ENCODE measurements around the gene C10orf71. TPM values are rescaled to one million over a fixed set of nuclear protein-coding genes. Genes with fewer than 3 reads are reported as not detected.
A peak's percentile ranks its signal among the peaks of the same experiment; 100 is the strongest.

C10orf71 gene
- total RNA-seq, 2 donors from 2014 or later: not detected

GRCh38 chr10:49318755-49319154 lies 19.8 kb downstream of the C10orf71 start:
- Mint-ChIP-seq H3K27ac (no peak overlapping the region), H3K36me3 (no peaks in the 10 kb centered on the region), H3K9me3 (no peaks in the 10 kb centered on the region)
- ATAC-seq (no peak), DNase-seq (ENCODE audit: low spot score in 2 of 2) (no peak)

GRCh38 chr10:49319206-49319605 lies 20.2 kb downstream of the C10orf71 start:
- Mint-ChIP-seq H3K27ac (no peak overlapping the region), H3K36me3 (no peaks in the 10 kb centered on the region), H3K9me3 (no peaks in the 10 kb centered on the region)
- DNase-seq (ENCODE audit: low spot score in 2 of 2) (no peak), ATAC-seq (no peak)

GRCh38 chr10:49320191-49320590 lies 21.2 kb downstream of the C10orf71 start:
- H3K9me3 Mint-ChIP-seq: no peaks in the 10 kb centered on the region
- ATAC-seq (no peak), DNase-seq (ENCODE audit: low spot score in 2 of 2) (no peak)
- H3K27ac Mint-ChIP-seq: no peak overlapping the region
- no peaks in the 10 kb centered on the region for H3K36me3 Mint-ChIP-seq

- Mint-ChIP-seq H3K9me3 (no peaks in the 10 kb centered on the region), H3K36me3 (no peaks in the 10 kb centered on the region), H3K27ac (no peak overlapping the region)
- ATAC-seq (no peak), DNase-seq (ENCODE audit: low spot score in 2 of 2) (no peak)
These were observed 22.1 kb downstream of the C10orf71 start for GRCh38 chr10:49321021-49321420.

GRCh38 chr10:49322371-49323170 lies 23.6 kb downstream of the C10orf71 start:
- ATAC-seq: no peak
- Mint-ChIP-seq H3K36me3 (no peaks in the 10 kb centered on the region), H3K9me3 (no peaks in the 10 kb centered on the region), H3K27ac (no peak overlapping the region)
- DNase-seq (ENCODE audit: low spot score in 2 of 2): no peak

- H3K36me3 Mint-ChIP-seq: no peaks in the 10 kb centered on the region
- H3K9me3 Mint-ChIP-seq: no peaks in the 10 kb centered on the region
- ATAC-seq: no peak
- no peak overlapping the region for H3K27ac Mint-ChIP-seq
- no peak for DNase-seq (ENCODE audit: low spot score in 2 of 2)
These were observed 24.4 kb downstream of the C10orf71 start for GRCh38 chr10:49323171-49323895.

- Mint-ChIP-seq H3K9me3 (no peaks in the 10 kb centered on the region), H3K27ac (no peak overlapping the region)
These were observed 24.9 kb downstream of the C10orf71 start for GRCh38 chr10:49323896-49324270.

GRCh38 chr10:49324711-49325110 lies 25.7 kb downstream of the C10orf71 start:
- H3K36me3 Mint-ChIP-seq: no peaks in the 10 kb centered on the region
- peak overlapping the region in 1 of 2 donors; percentile 44 for H3K27ac Mint-ChIP-seq
- DNase-seq (ENCODE audit: low spot score in 2 of 2): no peak
- no peaks in the 10 kb centered on the region for H3K9me3 Mint-ChIP-seq
- ATAC-seq: no peak

More at GRCh38 chr10:49323896-49324270, 24.9 kb downstream of the C10orf71 start:
- no peaks in the 10 kb centered on the region for H3K36me3 Mint-ChIP-seq
- ATAC-seq (no peak), DNase-seq (ENCODE audit: low spot score in 2 of 2) (no peak)

GRCh38 chr10:49325131-49325915 lies 26.4 kb downstream of the C10orf71 start:
- Mint-ChIP-seq H3K9me3 (no peaks in the 10 kb centered on the region), H3K27ac (no peak overlapping the region), H3K36me3 (no peaks in the 10 kb centered on the region)
- ATAC-seq: no peak
- no peak for DNase-seq (ENCODE audit: low spot score in 2 of 2)

- H3K27ac Mint-ChIP-seq: no peak overlapping the region
- ATAC-seq: no peak
These were observed 27.2 kb downstream of the C10orf71 start for GRCh38 chr10:49325916-49326783.

GRCh38 chr10:49327036-49327813 lies 28.3 kb downstream of the C10orf71 start:
- H3K9me3 Mint-ChIP-seq: no peaks in the 10 kb centered on the region
- H3K36me3 Mint-ChIP-seq: no peaks in the 10 kb centered on the region
- peak overlapping the region in 1 of 2 donors; percentile 76 for H3K27ac Mint-ChIP-seq
- DNase-seq (ENCODE audit: low spot score in 2 of 2) (no peak), ATAC-seq (no peak)

More at GRCh38 chr10:49325916-49326783, 27.2 kb downstream of the C10orf71 start:
- H3K9me3 Mint-ChIP-seq: no peaks in the 10 kb centered on the region
- H3K36me3 Mint-ChIP-seq: no peaks in the 10 kb centered on the region
- DNase-seq (ENCODE audit: low spot score in 2 of 2): no peak

GRCh38 chr10:49328401-49329145 lies 29.6 kb downstream of the C10orf71 start:
- no peak for DNase-seq (ENCODE audit: low spot score in 2 of 2)
- Mint-ChIP-seq H3K9me3 (peaks cover 0 to 3% of the 10 kb centered on the region in 2 donors), H3K27ac (no peak overlapping the region), H3K36me3 (peaks cover under 1% of the 10 kb centered on the region in 2 donors)
- ATAC-seq: no peak

- Mint-ChIP-seq H3K27ac (no peak overlapping the region), H3K36me3 (peaks cover 6% of the 10 kb centered on the region in 2 donors), H3K9me3 (peaks cover 0 to 8% of the 10 kb centered on the region in 2 donors)
- ATAC-seq (no peak), DNase-seq (ENCODE audit: low spot score in 2 of 2) (no peak)
These were observed 30.2 kb downstream of the C10orf71 start for GRCh38 chr10:49329146-49329505.

- peaks cover 6 to 16% of the 10 kb centered on the region in 2 donors for H3K9me3 Mint-ChIP-seq
- no peak for ATAC-seq
- no peak overlapping the region for H3K27ac Mint-ChIP-seq
These were observed 31.2 kb downstream of the C10orf71 start for GRCh38 chr10:49330127-49330665.

GRCh38 chr10:49331431-49331830 lies 32.5 kb downstream of the C10orf71 start:
- no peak overlapping the region for H3K27ac Mint-ChIP-seq
- peaks cover 16 to 26% of the 10 kb centered on the region in 2 donors for H3K9me3 Mint-ChIP-seq
- no peak for ATAC-seq
- DNase-seq (ENCODE audit: low spot score in 2 of 2): no peak
- peaks cover 19 to 27% of the 10 kb centered on the region in 2 donors for H3K36me3 Mint-ChIP-seq

More at GRCh38 chr10:49330127-49330665, 31.2 kb downstream of the C10orf71 start:
- peaks cover 8 to 17% of the 10 kb centered on the region in 2 donors for H3K36me3 Mint-ChIP-seq
- DNase-seq (ENCODE audit: low spot score in 2 of 2): no peak
